ENCODE measurements around the gene CMPK2. TPM values are rescaled to one million over a fixed set of nuclear protein-coding genes. Genes with fewer than 3 reads are reported as not detected.

The CMPK2 gene
- total and polyA plus RNA-seq, 8 donors: 1.7 to 4.3 (median 3.3) TPM

DNA sequence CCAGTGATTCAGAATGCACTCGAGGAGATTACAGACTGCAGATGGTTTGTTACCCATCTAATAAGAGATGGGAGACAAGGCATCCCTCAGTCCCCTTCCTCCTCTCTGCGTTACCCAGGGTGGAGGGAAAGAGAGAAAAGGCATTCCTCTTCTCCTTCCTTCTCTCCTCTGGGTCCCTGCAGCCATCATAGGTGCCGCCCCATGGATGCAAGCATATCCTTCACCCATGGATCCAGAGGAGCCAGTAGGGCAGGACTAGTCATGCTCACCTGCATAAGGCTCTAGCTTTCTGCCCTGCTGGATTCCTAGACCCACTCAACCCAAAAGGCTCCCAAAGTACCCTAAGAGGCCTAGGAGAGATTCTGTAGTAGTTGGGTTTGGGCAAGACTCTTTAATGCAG is 20.4 kb downstream of the CMPK2 start:
- Histone ChIP-seq H3K27ac (no peak overlapping the region), H3K4me1 (no peaks in the 10 kb centered on the region), H3K4me3 (no peak overlapping the region), H3K27me3 (no peaks in the 10 kb centered on the region), H3K9me3 (peaks cover 0 to 17% (median 0%) of the 10 kb centered on the region in 4 donors), H3K36me3 (peaks cover 8 to 19% (median 11%) of the 10 kb centered on the region in 3 donors)
- FAIRE-seq (no peak), DNase-seq (no peak), ATAC-seq (peak in 1 of 4 donors; percentile 50)
- intact Hi-C loops (cut with DNase I): no loop called here
- TF ChIP-seq, protein P1, sequence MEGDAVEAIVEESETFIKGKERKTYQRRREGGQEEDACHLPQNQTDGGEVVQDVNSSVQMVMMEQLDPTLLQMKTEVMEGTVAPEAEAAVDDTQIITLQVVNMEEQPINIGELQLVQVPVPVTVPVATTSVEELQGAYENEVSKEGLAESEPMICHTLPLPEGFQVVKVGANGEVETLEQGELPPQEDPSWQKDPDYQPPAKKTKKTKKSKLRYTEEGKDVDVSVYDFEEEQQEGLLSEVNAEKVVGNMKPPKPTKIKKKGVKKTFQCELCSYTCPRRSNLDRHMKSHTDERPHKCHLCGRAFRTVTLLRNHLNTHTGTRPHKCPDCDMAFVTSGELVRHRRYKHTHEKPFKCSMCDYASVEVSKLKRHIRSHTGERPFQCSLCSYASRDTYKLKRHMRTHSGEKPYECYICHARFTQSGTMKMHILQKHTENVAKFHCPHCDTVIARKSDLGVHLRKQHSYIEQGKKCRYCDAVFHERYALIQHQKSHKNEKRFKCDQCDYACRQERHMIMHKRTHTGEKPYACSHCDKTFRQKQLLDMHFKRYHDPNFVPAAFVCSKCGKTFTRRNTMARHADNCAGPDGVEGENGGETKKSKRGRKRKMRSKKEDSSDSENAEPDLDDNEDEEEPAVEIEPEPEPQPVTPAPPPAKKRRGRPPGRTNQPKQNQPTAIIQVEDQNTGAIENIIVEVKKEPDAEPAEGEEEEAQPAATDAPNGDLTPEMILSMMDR (IDR thresholded peaks at IDR 0.05): no peak
- WGBS, 2 donors: 67 to 72% methylated on average over 3 of the region's 3 CpGs

DNA sequence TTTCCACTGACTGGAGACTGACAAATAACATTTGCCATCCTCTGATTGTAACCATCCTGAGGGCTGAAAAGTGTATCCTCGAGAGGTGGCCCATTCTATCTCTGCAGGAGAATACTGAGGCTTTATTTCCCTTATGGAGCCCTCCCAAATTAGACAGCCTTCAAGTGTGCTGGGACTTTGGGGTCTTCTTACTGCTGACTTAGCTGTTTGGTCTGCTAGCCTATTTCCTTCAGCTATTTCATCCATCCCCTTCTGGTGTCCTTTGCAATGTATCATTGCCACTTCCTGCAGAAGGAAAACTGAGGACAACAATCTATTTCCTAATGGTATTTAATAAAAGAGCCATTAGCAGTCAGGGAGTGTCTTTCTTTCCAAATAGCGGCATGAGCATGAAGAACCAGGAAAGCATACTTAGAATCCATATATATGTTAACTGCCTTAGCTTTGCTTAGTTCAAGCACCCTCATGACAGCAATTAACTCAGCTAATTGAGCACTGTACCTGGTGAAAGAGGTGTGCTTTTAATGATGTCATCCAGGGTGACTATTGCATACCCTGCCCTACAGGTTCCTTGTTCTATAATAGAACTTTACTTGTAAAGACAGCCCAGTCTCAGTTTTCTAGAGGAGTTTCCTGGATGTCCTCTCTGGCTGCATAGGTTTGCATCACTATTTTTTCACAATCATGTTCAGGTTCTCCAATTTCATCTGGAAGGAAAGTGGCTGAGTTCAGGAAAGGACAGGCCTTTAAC is 24.0 kb downstream of the CMPK2 start:
- no peak for FAIRE-seq
- Histone ChIP-seq H3K36me3 (no peaks in the 10 kb centered on the region), H3K4me3 (no peak overlapping the region), H3K27me3 (no peaks in the 10 kb centered on the region), H3K4me1 (no peaks in the 10 kb centered on the region), H3K9me3 (peaks cover 0 to 17% (median 0%) of the 10 kb centered on the region in 4 donors), H3K27ac (no peak overlapping the region)
- 87 to 91% methylated on average over 2 of the region's 2 CpGs for WGBS, 2 donors
- no peak for DNase-seq
- ATAC-seq: no peak
- intact Hi-C loops (cut with DNase I): no loop called here
- TF ChIP-seq, protein P1 (IDR thresholded peaks at IDR 0.05): no peak

DNA sequence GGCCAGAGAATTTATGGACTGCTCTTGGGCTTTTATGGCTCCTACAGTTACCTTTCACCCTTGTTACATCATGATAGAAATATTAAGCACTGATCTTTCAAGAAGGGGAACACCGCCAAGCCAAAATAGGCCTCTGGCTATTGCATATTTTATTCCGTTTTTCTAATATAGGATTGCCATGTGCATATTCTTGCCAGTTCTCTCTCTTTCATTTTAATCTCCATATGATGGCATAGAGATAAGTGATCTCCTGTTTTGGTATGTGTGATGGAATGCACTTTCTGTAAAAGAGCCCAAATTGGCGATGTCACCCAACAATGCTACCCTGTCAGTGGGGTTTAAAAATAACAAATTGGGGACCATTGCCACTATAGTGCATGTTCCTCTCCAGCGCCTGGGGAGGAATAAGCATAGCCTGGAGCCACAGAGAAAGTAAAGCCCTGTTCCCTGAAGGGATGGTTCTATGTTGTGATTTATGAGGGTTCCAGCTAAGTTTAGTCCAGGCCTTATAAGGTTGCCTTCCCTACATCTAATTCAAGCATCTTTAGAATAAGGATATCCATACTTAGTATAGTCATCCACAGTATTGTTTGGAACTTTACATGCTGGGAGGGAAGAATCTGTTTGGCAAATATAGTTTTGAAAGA is 26.9 kb downstream of the CMPK2 start:
- DNase-seq (no peak), ATAC-seq (no peak), FAIRE-seq (no peak)
- TF ChIP-seq, protein P1 (IDR thresholded peaks at IDR 0.05): no peak
- H3K27me3 ChIP-seq: no peaks in the 10 kb centered on the region
- no peak overlapping the region for H3K4me3 ChIP-seq
- H3K4me1 ChIP-seq: no peaks in the 10 kb centered on the region
- 93 to 94% methylated on average over 4 of the region's 4 CpGs for WGBS, 2 donors
- intact Hi-C loops (cut with DNase I): no loop called here
- H3K27ac ChIP-seq: no peak overlapping the region
- H3K36me3 ChIP-seq: no peaks in the 10 kb centered on the region
- H3K9me3 ChIP-seq: peaks cover 0 to under 1% (median 0%) of the 10 kb centered on the region in 4 donors

DNA sequence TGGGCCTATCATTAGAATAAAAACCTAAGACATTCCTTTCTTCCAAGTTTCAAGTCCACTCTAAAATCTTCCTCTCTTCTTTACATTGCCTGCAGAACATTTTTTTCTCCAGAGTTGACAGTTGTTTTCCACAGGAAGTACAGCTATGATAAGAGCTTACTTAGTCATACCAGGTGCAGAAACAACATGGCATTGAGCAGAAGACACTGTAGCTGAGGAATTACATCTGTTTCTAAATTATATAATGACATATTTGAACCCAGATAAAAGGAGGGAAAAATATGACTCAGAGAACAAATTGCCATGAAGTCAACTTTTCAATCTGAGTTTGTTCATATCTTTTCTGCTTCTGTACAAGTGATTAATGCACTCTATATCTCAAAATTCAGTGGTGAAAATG is 30.2 kb downstream of the CMPK2 start:
- no peak for DNase-seq
- Histone ChIP-seq H3K4me1 (no peaks in the 10 kb centered on the region), H3K27ac (no peak overlapping the region), H3K4me3 (no peak overlapping the region), H3K36me3 (no peaks in the 10 kb centered on the region), H3K27me3 (no peaks in the 10 kb centered on the region), H3K9me3 (no peaks in the 10 kb centered on the region)
- intact Hi-C loops (cut with DNase I): no loop called here
- no peak for ATAC-seq
- no peak for FAIRE-seq
- TF ChIP-seq, protein P1 (IDR thresholded peaks at IDR 0.05): no peak

DNA sequence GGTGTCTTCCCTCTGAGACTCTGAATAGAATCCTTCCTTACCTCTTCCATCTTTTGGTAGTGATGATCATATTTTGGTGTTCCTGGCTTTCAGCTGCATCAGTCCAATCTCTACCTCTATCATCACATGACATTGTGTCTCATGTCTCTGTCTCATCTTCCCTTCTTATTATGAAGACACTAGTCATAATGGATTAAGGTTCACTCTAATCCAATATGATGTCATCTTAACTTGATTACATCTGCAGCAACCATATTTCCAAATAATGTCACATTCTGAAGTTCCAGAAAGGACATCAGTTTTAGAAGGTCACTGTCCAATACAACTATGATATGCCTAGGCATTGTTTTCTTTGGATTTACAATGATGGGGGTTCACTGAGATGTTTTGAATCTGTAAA is 31.5 kb downstream of the CMPK2 start:
- DNase-seq: no peak
- intact Hi-C loops (cut with DNase I): no loop called here
- Histone ChIP-seq H3K4me3 (no peak overlapping the region), H3K4me1 (no peaks in the 10 kb centered on the region), H3K27me3 (no peaks in the 10 kb centered on the region), H3K9me3 (no peaks in the 10 kb centered on the region), H3K27ac (no peak overlapping the region), H3K36me3 (no peaks in the 10 kb centered on the region)
- no peak for FAIRE-seq
- ATAC-seq: no peak
- TF ChIP-seq, protein P1 (IDR thresholded peaks at IDR 0.05): no peak

Measured in pancreas (tissue), 10 donors.